K562 (cell line): Measurements from ENCODE around the gene CHRNG. TPM values are rescaled to one million over a fixed set of nuclear protein-coding genes. Genes with fewer than 3 reads are reported as not detected.

Experiments
- ATAC-seq: fragments of 200-7000 bp; cut with Tn5 transposase; 3 replicates; pipeline ENCODE4 v1.9.1; 2020; ENCODE audit warnings: moderate library complexity
- BruUV-seq: library from RNA; stranded (reverse); fragments of 400-500 nt; replicated peaks from 2 replicates; lab custom pipeline; 2021; lab: Mats Ljungman, UMichigan
- CTCF ChIA-PET: fragments of 300-600 bp; formaldehyde crosslinking; extraction: SDS; loops from one replicate; lab custom pipeline; 2021; ENCODE audit warnings: low intra/inter-chr PET ratio; lab: Yijun Ruan, JAX
- POLR2A ChIA-PET: fragments of 300-600, 350-650 bp; sonication (Branson Sonifier 250); formaldehyde crosslinking; extraction: SDS; loops from one replicate; lab custom pipeline; 2021; ENCODE audit warnings: antibody characterized with exemption, inconsistent platforms; lab: Yijun Ruan, JAX
- DNase-seq, 4 experiments: peaks; one replicate each; pipeline versions ENCODE4 v3.0.0 to v3.0.0-alpha.2; 2011 to 2018; ENCODE audit warnings: low spot score in 3 of 4, mixed read lengths in 3 of 4; ENCODE audit errors: extremely low read depth in 1 of 4
- FAIRE-seq: peaks from 2 replicates; lab custom pipeline; 2011; peaks lifted over from hg19 to GRCh38; lab: Jason Lieb, UNC
- H2AFZ ChIP-seq: 2 replicates; pipeline ENCODE4 v1.6.0; 2011; ENCODE audit warnings: low read depth, low read length, control low read depth, inconsistent platforms
- H3K27ac ChIP-seq: fragments of 200-600 bp; 3 replicates; pipeline ENCODE4 v1.8.0; 2011; ENCODE audit warnings: low read depth, mild to moderate bottlenecking, control low read depth, inconsistent platforms, low read length, moderate library complexity, mixed read lengths; ENCODE audit errors: extremely low read depth
- H3K27me3 ChIP-seq, 2 experiments: fragments of 300-600 bp in 1 of 2; 2 replicates in 1 of 2; 3 replicates in 1 of 2; pipeline versions ENCODE4 v1.6.0 to v1.8.0; 2011; ENCODE audit warnings: inconsistent platforms in 2 of 2, low read length in 2 of 2, mild to moderate bottlenecking in 1 of 2, mixed read lengths in 1 of 2, moderate library complexity in 1 of 2; ENCODE audit not compliant: control insufficient read depth in 2 of 2, insufficient read depth in 2 of 2
- H3K36me3 ChIP-seq: fragments of 300-600 bp; 3 replicates; pipeline ENCODE4 v1.8.0; 2011; ENCODE audit warnings: mild to moderate bottlenecking, low read length, inconsistent platforms; ENCODE audit not compliant: control insufficient read depth, insufficient read depth
- H3K4me1 ChIP-seq, 2 experiments: fragments of 200-600 bp in 1 of 2; replicated peaks in 1 of 2; 2 replicates in 1 of 2; 3 replicates in 1 of 2; pipeline versions ENCODE4 v1.5.1 to v1.8.0; 2011; ENCODE audit warnings: inconsistent platforms in 2 of 2, low read length in 2 of 2, mild to moderate bottlenecking in 1 of 2, mixed read lengths in 1 of 2, moderate library complexity in 1 of 2; ENCODE audit not compliant: control insufficient read depth in 2 of 2, insufficient read depth in 2 of 2
- H3K4me2 ChIP-seq: 2 replicates; pipeline ENCODE4 v1.6.1; 2011; ENCODE audit warnings: low read length, control low read depth, inconsistent platforms, mixed read lengths; ENCODE audit not compliant: insufficient read depth
- H3K4me3 ChIP-seq: fragments of 200-600 bp; sonication (generic), shearing (Covaris generic); 2 replicates; pipeline ENCODE4 v1.5.1; 2016; ENCODE audit warnings: control low read depth, inconsistent platforms
- H3K79me2 ChIP-seq: fragments of 200-600 bp; 3 replicates; pipeline ENCODE4 v1.8.0; 2011; ENCODE audit warnings: low read length, inconsistent platforms; ENCODE audit not compliant: control insufficient read depth, insufficient read depth
- H3K9ac ChIP-seq, 2 experiments: 2 replicates each; pipeline versions ENCODE4 v1.6.0 to v1.6.1; 2011; ENCODE audit warnings: low read depth in 2 of 2, low read length in 2 of 2, control low read depth in 1 of 2, inconsistent platforms in 1 of 2, mild to moderate bottlenecking in 1 of 2, mixed read lengths in 1 of 2; ENCODE audit not compliant: insufficient read depth in 1 of 2
- H3K9me1 ChIP-seq: one replicate; pipeline ENCODE4 v1.6.0; 2011; ENCODE audit warnings: inconsistent platforms, mild to moderate bottlenecking, low read length, moderate library complexity; ENCODE audit not compliant: control insufficient read depth, insufficient read depth
- H3K9me3 ChIP-seq: replicated peaks from 2 replicates; pipeline ENCODE4 v1.5.1; 2011; ENCODE audit warnings: low read depth, low read length, inconsistent platforms; ENCODE audit not compliant: control insufficient read depth, insufficient read depth
- H4K20me1 ChIP-seq: replicated peaks from 2 replicates; pipeline ENCODE4 v1.6.1; 2011; ENCODE audit warnings: low read length, inconsistent platforms, mixed read lengths; ENCODE audit not compliant: control insufficient read depth, insufficient read depth
- BCOR ChIP-seq: fragments of 450-650 bp; IDR thresholded peaks from 2 replicates; pipeline ENCODE4 v1.6.1; 2016
- CBFA2T3 ChIP-seq: fragments of 450-650 bp; IDR thresholded peaks from 2 replicates; pipeline ENCODE4 v1.6.1; 2017
- CHCHD3 ChIP-seq: fragments of 250-450 bp; sonication (Bioruptor Pico); IDR thresholded peaks from 2 replicates; pipeline ENCODE4 v2.1.2; 2022; ENCODE audit warnings: mild to moderate bottlenecking
- FOXJ2 ChIP-seq: fragments of 200-800 bp; sonication (Bioruptor generic); IDR thresholded peaks from 2 replicates; pipeline ENCODE4 v1.6.1; 2016; ENCODE audit warnings: missing genetic modification characterization, missing compliant biosample characterization
- MAFG ChIP-seq: fragments of 450-650 bp; conservative IDR thresholded peaks from 2 replicates; pipeline ENCODE4 v1.6.1; 2016; ENCODE audit warnings: missing genetic modification characterization, missing compliant biosample characterization
- MTF1 ChIP-seq: fragments of 250-450 bp; sonication (Bioruptor Pico); IDR thresholded peaks from 2 replicates; pipeline ENCODE4 v1.9.0; 2021; ENCODE audit warnings: moderate library complexity, mild to moderate bottlenecking, inconsistent platforms, borderline replicate concordance
- OTX1 ChIP-seq: fragments of 450-650 bp; formaldehyde crosslinking; IDR thresholded peaks from 2 replicates; pipeline ENCODE4 v1.4.0; 2022; ENCODE audit warnings: mild to moderate bottlenecking
- POLR2B ChIP-seq: fragments of 450-650 bp; IDR thresholded peaks from 2 replicates; pipeline ENCODE4 v1.6.1; 2018; ENCODE audit warnings: low read depth; ENCODE audit not compliant: partially characterized antibody
- SAP30 ChIP-seq: fragments of 200-600 bp; sonication (generic); IDR thresholded peaks from 2 replicates; pipeline ENCODE4 v1.6.1; 2012; ENCODE audit warnings: borderline replicate concordance, low read depth, mild to moderate bottlenecking, moderate library complexity, low read length, control low read depth, inconsistent platforms; ENCODE audit not compliant: insufficient read depth, poor library complexity, severe bottlenecking
- SP2 ChIP-seq: IDR thresholded peaks from 2 replicates; pipeline ENCODE4 v1.6.1; 2011; ENCODE audit warnings: mild to moderate bottlenecking, low read depth, low read length, moderate library complexity; ENCODE audit not compliant: poor library complexity, severe bottlenecking; ENCODE audit errors: extremely low read depth
- TEAD4 ChIP-seq, 2 experiments: sonication (generic) in 1 of 2; formaldehyde crosslinking in 1 of 2; IDR thresholded peaks; 2 replicates each; pipeline versions ENCODE4 v1.6.1 to v1.8.0; 2012 to 2022; ENCODE audit warnings: borderline replicate concordance in 1 of 2, inconsistent platforms in 1 of 2, low read length in 1 of 2, mild to moderate bottlenecking in 1 of 2, missing genetic modification reagents in 1 of 2
- TRIM25 ChIP-seq: fragments of 450-650 bp; IDR thresholded peaks from 2 replicates; pipeline ENCODE4 v1.7.0; 2016; ENCODE audit warnings: borderline replicate concordance
- ZFP36 ChIP-seq: fragments of 150-350 bp; IDR thresholded peaks from 2 replicates; pipeline ENCODE4 v1.6.1; 2018; ENCODE audit warnings: low read length, low read depth; ENCODE audit not compliant: partially characterized antibody
- ZNF3 ChIP-seq: fragments of 250-450 bp; sonication (Bioruptor Pico); IDR thresholded peaks from 2 replicates; pipeline ENCODE4 v1.5.0; 2021; ENCODE audit warnings: mild to moderate bottlenecking, moderate library complexity
- ZNF41 ChIP-seq: fragments of 250-450 bp; sonication (Bioruptor Pico); conservative IDR thresholded peaks from 2 replicates; pipeline ENCODE4 v1.4.0; 2020; ENCODE audit warnings: mild to moderate bottlenecking
- ZNF764 ChIP-seq: fragments of 250-450 bp; sonication (Bioruptor Pico); IDR thresholded peaks from 2 replicates; pipeline ENCODE4 v1.4.0; 2020; ENCODE audit warnings: low read depth, mild to moderate bottlenecking, moderate library complexity
- WGBS: fragments of 100-300 bp; shearing (Covaris generic); methylation state at CpG from one replicate; pipeline ENCODE4 v1.1.6; 2016; ENCODE audit warnings: low coverage, mixed read lengths; ENCODE audit not compliant: insufficient coverage; ENCODE audit errors: missing lambda C conversion rate; 5-methylcytosine and 5-hydroxymethylcytosine counted together
- in situ Hi-C: fragments of 300-500 bp; cut with MboI; formaldehyde crosslinking; loops from 4 replicates; pipeline ENCODE4 v1.15.0; 2018; ENCODE audit warnings: inconsistent platforms, mixed read lengths
- intact Hi-C: fragments of 100-400 bp; cut with micrococcal nuclease; formaldehyde crosslinking; loops from 2 replicates; pipeline ENCODE4 v1.14.2; 2022
- polyA plus RNA-seq, 8 experiments: library from polyadenylated mRNA; depleted of rRNA in 4 of 8; stranded (reverse) in 5 of 8; unstranded in 3 of 8; fragments of >200 nt; fragmentation: Nextera tagmentation in 2 of 8; fragmentation: Illumina TruSeq in 1 of 8; extraction: Ambion mirVana in 2 of 8; extraction: Trizol in 1 of 8; gene quantifications; 2 replicates each; pipeline versions ENCODE4 v1.2.1 to v1.2.3, GENCODE V29; 2011 to 2014; ENCODE audit warnings: inconsistent platforms in 1 of 8, missing spikeins in 1 of 8
- total RNA-seq, 7 experiments: library from RNA; depleted of rRNA in 6 of 7; stranded (reverse); fragments of >200 nt in 6 of 7; fragmentation: Illumina TruSeq in 2 of 7; extraction: Trizol in 2 of 7; gene quantifications; 2 replicates each; pipeline versions ENCODE4 v1.2.1 to v1.2.3, GENCODE V29; 2011 to 2021; ENCODE audit warnings: low replicate concordance in 1 of 7
- TF ChIP-seq, protein P1 (sequence below): IDR thresholded peaks from 2 replicates; pipeline ENCODE4 v1.6.1; 2011; ENCODE audit warnings: borderline replicate concordance, low read depth, mild to moderate bottlenecking, moderate library complexity, low read length; ENCODE audit not compliant: insufficient read depth, poor library complexity, severe bottlenecking

CHRNG gene
- total and polyA plus RNA-seq, 9 of the 15 experiments (the other 6 are each of a cell fraction or from before 2014, with no cell fraction given): not detected

- POLR2A ChIA-PET: interaction anchor here (0.7 kb wide), 2 partner anchors 26 to 282 kb away, joined by 3 to 5 read pairs; partner anchors contain the start of genes EIF4E2 and TIGD1
- H3K4me3 ChIP-seq: 0 out of 2 replicates have a peak overlapping the region, but pooled peaks have one; percentile 13
- DNase-seq (peak; percentile 59 to 72 (median 62)), FAIRE-seq (peak; percentile 23), ATAC-seq (peak; percentile 89)
- H3K27me3 ChIP-seq: peaks cover 0 to 53% of the 10 kb centered on the region in 2 experiments; a peak in 3 of 5 replicates
- CTCF ChIA-PET: no interaction called here
- H3K9ac ChIP-seq: no peak overlapping the region
- BruUV-seq: no TSS peak
- H3K9me1 ChIP-seq: no peaks in the 10 kb centered on the region
- H3K27ac ChIP-seq: no peak overlapping the region
- H3K79me2 ChIP-seq: no peaks in the 10 kb centered on the region
- no peaks in the 10 kb centered on the region for H3K36me3 ChIP-seq
- intact Hi-C loops (loop anchor here (5.0 kb wide), 3 partner anchors 77 to 287 kb away; no protein-coding TSS in a partner anchor), in situ Hi-C loops (no loop called here)
- H3K4me2 ChIP-seq: no peak overlapping the region
- peaks cover 0 to 27% of the 10 kb centered on the region in 2 experiments; a peak in 2 of 5 replicates for H3K4me1 ChIP-seq
- H4K20me1 ChIP-seq: no peaks in the 10 kb centered on the region
- 2% methylated on average over 15 of the region's 75 CpGs for WGBS
- no peak overlapping the region for H2AFZ ChIP-seq
- no peaks in the 10 kb centered on the region for H3K9me3 ChIP-seq
- TF ChIP-seq MTF1 (CRISPR knock-in tag) (no peak), ZNF3 (CRISPR knock-in tag) (no peak), TEAD4 (IDR thresholded peaks at IDR 0.05; ENCODE audit: low read length) (no peak), TEAD4 (CRISPR knock-in tag; IDR thresholded peaks at IDR 0.05; ENCODE audit: borderline replicate concordance) (no peak), CHCHD3 (CRISPR knock-in tag) (no peak), ZFP36 (no peak), POLR2B (no peak), MAFG (tag) (no peak), CBFA2T3 (no peak), TRIM25 (no peak), ZNF41 (no peak), ZNF764 (CRISPR knock-in tag) (no peak), SP2 (no peak), OTX1 (CRISPR knock-in tag) (no peak), FOXJ2 (tag) (no peak), BCOR (0 out of 2 replicates have a peak, but pooled peaks have one; percentile 33), SAP30 (no peak)
- TF ChIP-seq, protein P1, sequence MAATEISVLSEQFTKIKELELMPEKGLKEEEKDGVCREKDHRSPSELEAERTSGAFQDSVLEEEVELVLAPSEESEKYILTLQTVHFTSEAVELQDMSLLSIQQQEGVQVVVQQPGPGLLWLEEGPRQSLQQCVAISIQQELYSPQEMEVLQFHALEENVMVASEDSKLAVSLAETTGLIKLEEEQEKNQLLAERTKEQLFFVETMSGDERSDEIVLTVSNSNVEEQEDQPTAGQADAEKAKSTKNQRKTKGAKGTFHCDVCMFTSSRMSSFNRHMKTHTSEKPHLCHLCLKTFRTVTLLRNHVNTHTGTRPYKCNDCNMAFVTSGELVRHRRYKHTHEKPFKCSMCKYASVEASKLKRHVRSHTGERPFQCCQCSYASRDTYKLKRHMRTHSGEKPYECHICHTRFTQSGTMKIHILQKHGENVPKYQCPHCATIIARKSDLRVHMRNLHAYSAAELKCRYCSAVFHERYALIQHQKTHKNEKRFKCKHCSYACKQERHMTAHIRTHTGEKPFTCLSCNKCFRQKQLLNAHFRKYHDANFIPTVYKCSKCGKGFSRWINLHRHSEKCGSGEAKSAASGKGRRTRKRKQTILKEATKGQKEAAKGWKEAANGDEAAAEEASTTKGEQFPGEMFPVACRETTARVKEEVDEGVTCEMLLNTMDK: peak; percentile 22
Measured at GRCh38 chr2:232523682-232524597, 15.6 kb upstream of the CHRNG start.
